Measurements from ENCODE around the gene HOXD8.

Gene HOXD8

DNA sequence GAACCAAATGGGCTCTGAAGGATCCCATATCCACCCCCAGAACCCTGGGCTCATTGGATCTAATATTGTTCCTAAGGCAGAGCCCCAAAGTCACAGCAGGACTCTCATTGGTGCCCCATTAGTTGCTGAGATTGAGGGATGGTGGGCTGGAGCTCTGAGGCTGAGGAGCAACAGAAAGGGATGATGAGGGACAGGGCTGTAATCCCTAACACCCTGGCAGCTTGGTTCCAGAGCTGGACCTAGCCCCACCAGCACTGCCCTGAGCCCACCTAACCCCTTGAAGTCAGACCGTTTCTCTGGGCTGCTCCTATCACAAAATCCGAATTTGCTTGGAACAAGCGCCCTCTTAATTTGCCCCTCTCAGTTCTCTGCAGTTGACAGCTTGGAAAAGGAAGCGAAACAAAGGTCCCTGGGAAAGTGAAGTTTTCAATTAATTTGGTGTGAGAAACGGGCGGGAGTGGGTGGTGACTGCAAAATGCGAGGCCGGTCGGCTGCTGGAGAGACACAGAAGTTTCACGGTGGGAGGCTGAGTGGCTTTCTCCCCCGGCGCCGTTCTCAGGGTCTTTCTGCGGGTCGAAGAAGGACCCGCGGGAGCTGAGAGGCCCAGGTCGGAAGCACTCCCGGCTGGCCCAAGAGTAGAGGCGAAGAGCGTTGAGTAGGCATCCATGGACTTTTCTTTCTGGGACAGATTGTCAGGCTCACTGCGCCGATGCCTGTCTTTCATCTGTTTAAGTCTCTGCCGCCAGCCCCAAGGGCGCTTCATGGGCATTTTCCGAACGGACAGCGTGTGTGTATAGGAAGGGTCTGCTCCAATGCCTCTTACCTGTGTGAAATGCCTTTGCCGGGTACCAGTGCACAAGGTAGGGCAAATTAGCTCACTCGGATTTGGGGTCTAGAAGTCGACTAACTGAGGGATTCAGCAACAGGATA lies 37.9 kb upstream of the HOXD8 start:
- no peak for DNase-seq

DNA sequence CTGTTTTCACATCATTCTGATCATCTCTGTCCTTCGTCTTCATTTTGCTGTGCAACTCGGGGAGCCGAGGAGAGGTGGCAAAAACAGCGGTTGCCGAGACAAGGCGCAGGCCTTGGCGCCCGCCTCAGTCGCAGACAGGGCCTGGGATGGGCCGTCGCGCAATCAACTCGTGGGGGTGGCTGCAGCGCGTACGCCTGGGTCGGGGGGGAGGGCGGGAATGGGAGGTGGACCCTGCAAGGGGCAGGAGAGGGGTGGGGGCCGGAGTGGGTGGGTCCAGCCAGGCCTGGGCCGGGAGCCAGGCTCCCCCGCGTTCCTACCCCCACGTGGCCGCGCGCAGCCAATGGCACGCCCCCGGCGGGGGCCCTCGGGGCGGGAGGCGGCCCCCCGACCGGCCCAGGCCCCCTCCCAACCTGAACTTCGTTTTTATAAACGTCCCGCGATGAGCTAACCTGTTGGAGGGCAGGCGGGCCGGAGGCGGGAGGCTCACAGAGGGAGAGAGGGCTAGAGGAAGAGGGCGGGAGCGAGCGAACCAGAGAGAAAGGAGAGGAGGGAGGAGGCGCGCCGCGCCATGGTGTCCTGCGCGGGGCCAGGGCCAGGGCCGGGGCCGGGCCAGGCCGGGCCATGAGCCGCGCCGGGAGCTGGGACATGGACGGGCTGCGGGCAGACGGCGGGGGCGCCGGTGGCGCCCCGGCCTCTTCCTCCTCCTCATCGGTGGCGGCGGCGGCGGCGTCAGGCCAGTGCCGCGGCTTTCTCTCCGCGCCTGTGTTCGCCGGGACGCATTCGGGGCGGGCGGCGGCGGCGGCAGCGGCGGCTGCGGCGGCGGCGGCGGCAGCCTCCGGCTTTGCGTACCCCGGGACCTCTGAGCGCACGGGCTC lies 37.0 kb upstream of the HOXD8 start, which contains the start of gene HOXD13:
Gene HOXD13, plus strand, starts transcription at position 452 of the 875 bp plus-strand sequence. Its CDS starts 170 bp downstream, at position 622.
- no peak for DNase-seq

DNA sequence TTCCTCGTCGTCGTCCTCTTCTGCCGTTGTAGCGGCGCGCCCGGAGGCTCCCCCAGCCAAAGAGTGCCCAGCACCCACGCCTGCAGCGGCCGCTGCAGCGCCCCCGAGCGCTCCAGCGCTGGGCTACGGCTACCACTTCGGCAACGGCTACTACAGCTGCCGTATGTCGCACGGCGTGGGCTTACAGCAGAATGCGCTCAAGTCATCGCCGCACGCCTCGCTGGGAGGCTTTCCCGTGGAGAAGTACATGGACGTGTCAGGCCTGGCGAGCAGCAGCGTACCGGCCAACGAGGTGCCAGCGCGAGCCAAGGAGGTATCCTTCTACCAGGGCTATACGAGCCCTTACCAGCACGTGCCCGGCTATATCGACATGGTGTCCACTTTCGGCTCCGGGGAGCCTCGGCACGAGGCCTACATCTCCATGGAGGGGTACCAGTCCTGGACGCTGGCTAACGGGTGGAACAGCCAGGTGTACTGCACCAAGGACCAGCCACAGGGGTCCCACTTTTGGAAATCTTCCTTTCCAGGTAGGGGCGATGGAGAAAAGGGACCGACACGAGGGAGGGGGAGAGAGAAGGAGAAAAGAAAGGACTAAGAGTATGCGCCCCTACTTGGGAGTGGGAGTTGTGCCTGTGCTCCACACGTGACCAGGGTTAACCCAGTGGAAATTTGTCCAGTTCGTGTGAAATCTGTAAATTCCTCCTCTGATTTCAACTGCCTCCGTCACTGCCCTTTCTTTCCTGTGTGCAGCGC lies 36.2 kb upstream of the HOXD8 start:
- no peak for DNase-seq

DNA sequence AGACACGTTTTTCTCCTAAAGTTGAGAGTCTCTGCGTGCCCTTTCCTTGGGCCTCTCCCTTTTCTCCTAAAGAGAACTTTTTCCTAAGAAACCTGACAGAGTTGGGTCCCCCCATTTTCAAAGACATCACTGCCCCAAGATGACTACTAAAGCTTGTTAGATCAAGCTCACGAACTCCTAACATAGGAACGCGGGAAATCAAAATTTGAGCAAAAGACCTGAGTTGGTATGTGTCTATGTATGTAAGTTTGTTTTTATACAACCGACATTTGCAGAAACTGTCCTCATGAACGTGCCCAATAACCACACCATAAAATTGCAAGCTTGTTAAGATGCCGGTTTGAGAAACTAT lies 35.6 kb upstream of the HOXD8 start:
- no peak for DNase-seq

DNA sequence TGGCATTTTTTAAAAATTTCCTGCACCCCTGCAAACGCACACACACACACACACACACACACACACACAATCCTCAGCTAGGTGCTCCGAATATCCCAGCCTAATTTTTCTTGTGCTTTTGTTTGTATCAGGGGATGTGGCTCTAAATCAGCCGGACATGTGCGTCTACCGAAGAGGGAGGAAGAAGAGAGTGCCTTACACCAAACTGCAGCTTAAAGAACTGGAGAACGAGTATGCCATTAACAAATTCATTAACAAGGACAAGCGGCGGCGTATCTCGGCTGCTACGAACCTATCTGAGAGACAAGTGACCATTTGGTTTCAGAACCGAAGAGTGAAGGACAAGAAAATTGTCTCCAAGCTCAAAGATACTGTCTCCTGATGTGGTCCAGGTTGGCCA lies 35.2 kb upstream of the HOXD8 start:
- no peak for DNase-seq

DNA sequence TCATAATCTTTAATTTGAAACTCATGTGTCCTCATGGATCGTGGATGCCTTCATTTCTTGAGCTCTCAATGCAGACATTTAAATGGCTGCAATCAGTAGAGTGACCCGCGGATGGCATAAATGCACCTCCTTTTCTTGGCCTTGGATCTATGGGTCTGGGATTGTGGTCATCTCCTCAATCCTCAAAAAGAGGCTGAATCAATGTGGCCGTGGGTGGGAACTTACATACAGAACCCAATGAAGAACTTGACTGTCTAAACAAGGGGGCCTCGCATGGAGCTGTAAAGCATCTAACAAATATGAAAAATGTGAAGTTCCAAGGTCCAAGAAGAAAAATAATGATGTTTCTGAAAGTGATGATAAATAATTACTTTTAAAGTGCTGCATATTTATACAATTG lies 34.1 kb upstream of the HOXD8 start:
- no peak for DNase-seq

DNA sequence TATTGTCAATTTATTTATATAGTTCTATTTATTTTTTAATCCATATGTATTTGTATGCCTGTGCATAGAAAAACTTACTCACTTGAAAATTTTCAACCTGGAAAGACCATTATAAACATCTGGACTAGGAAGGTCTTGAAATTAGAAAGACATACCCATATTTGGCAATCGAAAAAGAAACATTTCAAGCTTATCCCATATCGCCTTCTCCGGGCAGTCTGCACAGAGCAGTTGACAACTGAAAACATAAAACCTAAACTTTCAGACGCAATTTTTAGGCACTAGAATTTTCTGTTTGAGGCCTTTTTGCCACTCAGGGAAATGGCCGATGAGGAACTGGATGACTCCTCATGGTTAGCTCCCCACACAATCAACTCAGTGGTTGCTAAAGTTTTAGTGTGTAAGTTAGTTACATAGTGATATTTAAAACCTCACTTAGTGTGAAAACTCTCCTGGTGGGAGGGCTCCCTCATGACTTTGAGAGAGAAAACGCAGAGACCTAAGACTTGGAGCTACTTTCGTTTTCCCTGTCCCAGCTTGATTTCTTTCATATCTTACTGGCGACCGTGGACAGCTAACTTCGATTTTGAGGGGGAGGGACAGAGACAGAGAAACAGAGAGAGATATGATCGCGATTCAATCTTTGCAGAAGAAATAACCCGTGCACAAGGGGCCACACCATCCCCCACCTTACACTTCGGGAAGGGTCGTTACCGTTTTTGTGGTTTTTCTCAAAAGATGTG lies 33.1 kb upstream of the HOXD8 start:
- no peak for DNase-seq

DNA sequence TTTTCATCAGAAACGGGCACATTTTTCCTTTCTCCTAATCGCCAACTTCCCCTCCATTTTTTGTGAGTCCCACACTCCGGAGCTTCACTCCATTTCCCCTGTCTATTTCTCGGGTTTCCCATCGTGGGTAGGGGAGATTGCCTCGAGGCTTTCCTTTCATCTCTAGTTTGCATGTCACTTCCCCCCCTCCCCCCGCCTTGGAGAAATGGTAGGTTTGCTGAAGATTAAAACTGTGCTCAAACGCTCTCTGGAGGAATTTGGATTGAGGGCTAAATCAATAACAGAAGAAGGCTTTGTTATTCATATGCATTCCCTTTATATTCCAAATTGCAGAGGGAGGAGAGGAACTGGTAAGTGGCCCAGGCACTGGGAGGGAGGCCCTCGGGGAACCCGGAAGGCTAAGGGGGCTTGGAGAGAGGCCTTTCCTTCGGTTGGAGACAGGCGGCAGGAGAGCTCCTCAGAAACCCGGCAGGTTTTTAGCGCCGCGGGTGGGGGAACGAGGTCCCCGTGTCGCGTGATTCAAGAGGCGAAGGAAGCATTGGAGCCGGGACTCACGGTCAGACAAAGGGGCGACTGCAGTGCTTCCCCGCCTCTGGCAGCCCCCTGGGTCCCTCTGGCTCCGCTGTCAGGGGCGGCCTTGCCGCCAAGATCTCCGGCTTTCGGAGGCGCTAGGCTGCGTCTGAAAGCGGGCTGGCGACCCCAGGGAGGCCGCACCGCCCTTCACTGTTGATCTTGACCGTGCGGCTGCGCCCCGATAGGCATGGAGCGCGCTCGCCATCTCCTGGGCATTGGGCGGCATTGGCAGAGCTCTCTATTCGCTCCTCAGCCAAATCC lies 32.3 kb upstream of the HOXD8 start:
- peak; percentile 68 for DNase-seq

DNA sequence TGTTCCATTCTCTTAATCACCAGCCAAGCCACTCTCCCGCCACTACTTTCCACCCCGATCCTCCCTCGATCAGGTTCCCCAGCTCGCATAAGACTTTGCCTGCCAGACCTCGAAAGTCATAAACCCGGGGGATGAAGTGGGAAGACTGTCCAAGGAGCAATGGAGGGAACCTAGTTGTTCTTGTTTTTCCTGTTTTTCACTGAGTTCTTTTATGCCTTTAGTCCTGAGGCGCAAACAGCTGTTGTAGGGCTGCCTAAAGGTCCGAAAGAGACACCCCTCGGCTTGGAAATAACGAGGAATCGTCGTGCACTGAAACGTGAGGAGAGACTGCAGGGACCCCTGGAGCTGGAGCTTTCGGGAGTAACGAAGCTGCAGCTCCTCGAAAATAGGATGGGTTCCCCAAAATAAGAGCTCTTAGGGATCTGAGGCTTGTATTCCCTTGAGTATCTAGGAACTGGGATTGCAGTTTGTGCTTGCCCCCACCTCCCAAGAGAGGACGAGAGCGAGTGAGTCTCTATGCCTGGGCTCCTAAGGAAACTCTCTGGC lies 31.6 kb upstream of the HOXD8 start:
- DNase-seq: no peak

DNA sequence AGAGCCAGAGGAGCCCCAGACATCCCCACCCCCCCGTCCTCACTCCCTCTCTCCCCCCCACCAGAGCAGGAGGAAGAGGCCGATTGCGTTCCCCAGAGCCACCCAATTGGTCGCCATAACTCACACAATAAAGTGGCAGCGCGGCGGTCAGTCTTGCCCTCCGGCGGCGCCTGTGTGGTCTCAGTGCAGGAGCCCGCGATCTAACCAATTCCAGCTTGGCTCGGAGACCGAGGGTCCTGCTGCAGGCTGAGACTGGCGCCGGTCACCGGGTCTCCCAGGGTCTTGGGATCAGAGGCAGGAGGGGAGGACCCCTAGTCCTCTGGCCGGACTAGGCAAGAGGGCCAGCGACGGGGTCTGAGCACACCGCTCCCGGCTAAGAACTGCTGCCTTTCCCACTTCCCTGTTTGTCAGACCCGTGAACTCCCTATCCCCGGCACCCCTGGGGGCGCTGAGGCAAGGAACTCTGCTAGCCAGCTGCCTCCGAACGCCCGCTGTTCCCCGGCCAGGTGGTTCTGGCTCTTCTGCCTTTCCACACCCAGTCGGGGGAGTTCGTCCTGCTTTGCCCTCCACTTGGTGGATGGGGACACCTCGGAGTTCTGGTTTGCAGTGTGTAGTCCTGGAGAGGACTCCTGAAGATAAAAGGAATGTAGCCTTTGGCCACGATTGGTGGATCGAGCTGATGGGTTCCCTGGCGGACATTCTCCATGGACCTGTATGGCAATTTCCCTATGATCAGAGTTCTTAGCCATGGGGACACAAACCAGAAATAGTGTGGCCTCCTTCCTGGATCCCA lies 30.9 kb upstream of the HOXD8 start:
- DNase-seq: no peak

DNA sequence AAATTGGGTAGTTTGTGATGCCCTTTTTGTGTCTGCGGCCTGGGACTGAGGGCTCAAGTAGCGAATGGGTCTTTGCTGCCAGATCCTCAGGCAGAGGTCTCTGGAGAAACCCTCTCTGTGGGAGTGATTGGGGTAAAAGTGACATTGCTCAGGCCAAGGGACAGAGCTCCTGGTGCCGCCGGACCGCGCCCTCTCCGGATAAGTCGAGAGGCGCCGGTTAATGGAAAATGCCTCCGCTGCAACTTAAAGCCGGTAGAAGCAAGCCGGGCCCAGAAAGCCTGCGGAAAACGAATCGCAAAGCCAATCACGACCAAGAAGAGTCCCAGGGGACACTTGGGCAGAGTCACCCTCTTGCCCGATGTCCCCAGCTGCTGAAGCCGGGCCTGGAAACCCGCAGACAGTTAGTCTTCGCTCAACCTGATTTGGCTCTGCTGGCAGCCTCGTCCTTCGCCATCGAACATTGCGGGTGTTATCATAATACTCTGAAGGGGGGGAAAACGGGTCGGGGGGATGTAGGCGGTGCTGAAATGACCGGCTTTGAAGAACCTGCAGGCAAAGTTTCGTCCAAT lies 30.3 kb upstream of the HOXD8 start:
- DNase-seq: no peak

DNA sequence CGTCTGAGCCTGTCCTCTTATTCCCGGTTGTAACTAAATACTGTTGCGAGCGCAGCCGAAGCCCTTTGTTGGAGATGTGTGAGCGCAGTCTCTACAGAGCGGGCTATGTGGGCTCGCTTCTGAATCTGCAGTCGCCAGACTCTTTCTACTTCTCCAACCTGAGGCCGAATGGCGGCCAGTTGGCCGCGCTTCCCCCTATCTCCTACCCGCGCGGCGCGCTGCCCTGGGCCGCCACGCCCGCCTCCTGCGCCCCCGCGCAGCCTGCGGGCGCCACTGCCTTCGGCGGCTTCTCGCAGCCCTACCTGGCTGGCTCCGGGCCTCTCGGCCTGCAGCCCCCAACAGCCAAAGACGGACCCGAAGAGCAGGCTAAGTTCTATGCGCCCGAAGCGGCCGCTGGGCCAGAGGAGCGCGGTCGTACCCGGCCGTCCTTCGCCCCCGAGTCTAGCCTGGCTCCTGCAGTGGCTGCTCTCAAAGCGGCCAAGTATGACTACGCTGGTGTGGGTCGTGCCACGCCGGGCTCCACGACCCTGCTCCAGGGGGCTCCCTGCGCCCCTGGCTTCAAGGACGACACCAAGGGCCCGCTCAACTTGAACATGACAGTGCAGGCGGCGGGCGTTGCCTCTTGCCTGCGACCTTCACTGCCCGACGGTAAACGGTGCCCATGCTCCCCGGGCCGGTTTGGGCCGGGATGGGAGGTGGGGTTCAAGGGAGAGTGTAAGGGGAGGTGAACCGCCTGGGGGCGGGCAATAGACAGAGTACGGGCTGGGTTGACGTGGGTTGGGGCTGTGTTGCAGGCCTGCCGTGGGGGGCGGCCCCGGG lies 29.6 kb upstream of the HOXD8 start, which contains the start of gene HOXD12:
Gene HOXD12, plus strand, starts transcription at position 68 of the 819 bp plus-strand sequence. Its CDS starts 7 bp downstream, at position 75.
- no peak for DNase-seq

DNA sequence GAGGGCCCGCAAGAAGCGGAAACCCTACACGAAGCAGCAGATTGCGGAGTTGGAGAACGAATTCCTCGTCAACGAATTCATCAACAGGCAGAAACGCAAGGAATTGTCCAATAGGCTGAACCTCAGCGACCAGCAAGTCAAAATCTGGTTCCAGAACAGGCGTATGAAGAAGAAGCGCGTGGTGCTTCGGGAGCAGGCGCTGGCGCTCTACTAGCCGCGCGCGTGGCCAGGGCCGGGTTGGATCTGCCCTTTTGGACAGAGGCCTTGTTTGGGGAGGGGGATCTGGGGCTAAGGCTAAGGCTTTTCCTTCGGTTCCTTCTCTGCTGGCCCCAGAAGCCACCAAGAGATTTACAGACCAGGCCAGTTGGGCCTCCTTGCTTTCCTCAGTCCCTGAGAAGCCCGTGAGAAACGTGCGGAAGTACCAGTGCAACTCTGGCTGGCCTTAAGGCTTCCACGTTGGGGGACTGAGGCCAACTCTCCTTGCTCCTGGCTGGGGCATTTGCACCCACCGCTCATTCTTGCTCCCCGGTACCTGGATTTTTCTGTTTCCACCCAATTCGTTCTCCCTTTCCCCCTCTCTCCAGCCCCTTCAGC lies 28.9 kb upstream of the HOXD8 start:
- DNase-seq: no peak

DNA sequence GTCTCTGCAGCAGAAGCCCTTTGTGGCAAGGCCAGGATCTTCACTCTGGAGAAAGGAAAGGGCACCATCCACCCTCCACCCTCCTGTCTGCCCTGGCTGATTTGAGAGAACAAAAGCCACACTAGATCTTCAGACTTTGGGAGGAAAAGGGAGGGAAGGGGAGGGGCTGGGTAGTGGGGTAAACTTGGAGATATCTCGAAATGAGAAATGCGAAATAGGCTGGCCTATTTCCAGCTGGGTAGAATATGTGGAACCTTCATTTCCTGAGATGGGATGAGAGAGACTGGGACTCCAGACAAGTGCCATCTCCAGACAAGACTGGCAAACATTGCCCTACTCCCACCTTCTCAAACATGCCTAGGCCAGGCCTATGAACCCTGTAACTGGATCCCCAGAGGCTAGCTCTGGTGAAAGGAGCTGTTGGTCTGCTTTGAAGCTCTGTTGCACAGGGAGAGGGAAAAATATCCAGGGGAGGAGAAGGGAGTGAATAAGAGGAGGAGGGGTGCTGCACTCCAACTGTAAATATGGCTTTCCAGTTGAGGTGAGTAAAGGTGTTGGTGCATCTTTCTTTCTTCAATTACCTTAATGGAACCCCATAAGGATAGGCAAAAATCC lies 28.2 kb upstream of the HOXD8 start:
- no peak for DNase-seq

DNA sequence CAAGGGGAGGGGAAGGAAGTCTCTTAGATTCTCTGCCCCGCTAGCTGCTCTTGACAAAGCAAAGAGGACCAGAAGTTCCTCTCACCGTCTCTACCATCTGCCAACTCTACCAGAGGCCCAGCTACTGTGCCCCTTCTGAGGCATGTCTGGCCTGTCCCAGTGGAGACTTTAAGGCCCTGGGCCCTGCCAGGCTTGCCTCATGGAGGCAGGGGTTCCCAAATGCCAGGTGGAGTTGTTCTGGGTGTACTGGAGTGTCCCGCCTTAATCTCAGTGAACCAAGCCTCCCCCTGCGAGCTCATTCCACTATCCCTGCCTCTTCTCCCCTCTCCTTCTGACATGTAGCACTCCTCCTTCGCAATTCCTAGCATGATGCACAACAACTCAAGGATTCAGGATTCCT lies 27.7 kb upstream of the HOXD8 start:
- no peak for DNase-seq

DNA sequence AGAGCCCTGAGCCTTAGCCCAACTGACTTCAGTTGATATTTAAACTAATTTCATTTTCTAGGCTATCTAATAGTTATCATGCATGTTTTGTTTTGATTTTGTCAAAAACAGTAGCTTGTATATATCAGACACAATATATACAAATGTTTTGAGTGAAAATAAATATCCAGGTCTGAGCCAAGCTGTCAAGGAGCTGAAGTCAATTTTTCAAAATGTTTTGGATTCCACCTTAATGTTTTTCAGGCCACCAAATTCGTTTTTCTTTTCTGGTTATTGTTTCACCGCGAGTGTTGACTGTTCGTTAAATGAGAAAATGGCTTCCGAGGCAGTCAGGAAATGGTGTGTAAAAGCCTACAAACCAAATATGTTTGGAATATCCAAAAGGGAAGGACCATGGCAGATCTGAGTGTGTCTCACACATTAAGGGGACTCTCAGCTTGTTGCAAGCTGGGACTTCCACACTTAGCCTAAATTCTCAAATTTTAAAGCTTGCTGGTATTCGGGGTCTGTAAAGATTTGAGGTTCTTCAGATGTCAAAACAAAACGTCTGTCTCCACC lies 27.1 kb upstream of the HOXD8 start:
- no peak for DNase-seq

DNA sequence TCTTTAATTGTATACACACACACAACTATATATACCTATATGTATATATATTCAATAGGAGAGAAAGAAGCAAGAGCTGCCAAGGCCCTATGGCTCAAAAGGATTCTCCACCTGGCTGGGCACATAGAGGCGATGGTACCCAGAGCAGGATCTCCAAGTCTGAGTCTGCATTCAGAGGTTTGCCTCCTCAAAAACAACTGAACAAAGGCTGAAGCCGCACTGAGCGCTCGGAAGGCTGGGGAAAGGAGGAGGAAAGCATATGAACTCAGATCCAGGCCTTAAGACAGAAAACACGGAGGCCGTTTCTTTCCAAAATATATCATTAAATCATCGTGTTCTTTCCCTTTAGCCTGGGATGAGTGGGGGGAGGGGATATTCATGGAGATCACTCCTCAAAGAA lies 26.3 kb upstream of the HOXD8 start:
- DNase-seq: no peak

Measured in activated CD4-positive, alpha-beta T cell treated with anti-CD3 and anti-CD28 coated beads, Interleukin-2, Interleukin-6, amounts not matched to agents 100 ng/mL and 50 ng/mL, durations not matched to agents 16 hours and 8 hours (primary cell).